Measurements from ENCODE around the gene ALCAM.

The ALCAM gene

GRCh38 chr3:105495021-105495420, 128.3 kb downstream of the ALCAM start:
- H3K9me2 ChIP-seq (replicated peaks; ENCODE audit: insufficient read depth, low read length): no peaks in the 10 kb centered on the region
- H3K27me3 ChIP-seq (replicated peaks; ENCODE audit: insufficient read depth, low read length): no peaks in the 10 kb centered on the region
- H3K4me1 ChIP-seq (ENCODE audit: low read length): no peaks in the 10 kb centered on the region
- H3K27ac ChIP-seq (ENCODE audit: low read length): no peak overlapping the region
- no peaks in the 10 kb centered on the region for H3K36me3 ChIP-seq (replicated peaks; ENCODE audit: insufficient read depth, low read length)
- TF ChIP-seq EZH2phosphoT487 (IDR thresholded peaks at IDR 0.05; ENCODE audit: low read length): no peak
- TF ChIP-seq CTCF (IDR thresholded peaks at IDR 0.05; ENCODE audit: low read length): no peak
- no peak overlapping the region for H3K9ac ChIP-seq (ENCODE audit: low read length)
- no peak overlapping the region for H2AFZ ChIP-seq (ENCODE audit: low read length)
- no peaks in the 10 kb centered on the region for H3F3A ChIP-seq (ENCODE audit: insufficient read depth, low read length)
- H4K20me1 ChIP-seq (ENCODE audit: insufficient read depth, low read length): no peaks in the 10 kb centered on the region
- no peaks in the 10 kb centered on the region for H3K79me2 ChIP-seq (ENCODE audit: low read length)
- no peak overlapping the region for H3K4me2 ChIP-seq (ENCODE audit: low read depth, low read length)
- no peaks in the 10 kb centered on the region for H3K9me3 ChIP-seq (replicated peaks; ENCODE audit: insufficient read depth, low read length)
- no peak overlapping the region for H3K4me3 ChIP-seq (ENCODE audit: low read length)
- no peak for DNase-seq

- H3K9me3 ChIP-seq (replicated peaks; ENCODE audit: insufficient read depth, low read length): no peaks in the 10 kb centered on the region
- H3K9ac ChIP-seq (ENCODE audit: low read length): no peak overlapping the region
- H3K79me2 ChIP-seq (ENCODE audit: low read length): no peaks in the 10 kb centered on the region
- H3K4me3 ChIP-seq (ENCODE audit: low read length): no peak overlapping the region
- TF ChIP-seq EZH2 (optimal IDR thresholded peaks at IDR 0.05; ENCODE audit: low read depth, low read length): no peak
- TF ChIP-seq EZH2phosphoT487 (IDR thresholded peaks at IDR 0.05; ENCODE audit: low read length): no peak
- no peak for TF ChIP-seq CTCF (IDR thresholded peaks at IDR 0.05; ENCODE audit: low read length)
- H3K9me2 ChIP-seq (replicated peaks; ENCODE audit: insufficient read depth, low read length): no peaks in the 10 kb centered on the region
- no peak overlapping the region for H3K4me2 ChIP-seq (ENCODE audit: low read depth, low read length)
- no peak for DNase-seq
- no peak overlapping the region for H3K27ac ChIP-seq (ENCODE audit: low read length)
- no peaks in the 10 kb centered on the region for H3F3A ChIP-seq (ENCODE audit: insufficient read depth, low read length)
- no peaks in the 10 kb centered on the region for H3K36me3 ChIP-seq (replicated peaks; ENCODE audit: insufficient read depth, low read length)
- no peaks in the 10 kb centered on the region for H3K4me1 ChIP-seq (ENCODE audit: low read length)
- H2AFZ ChIP-seq (ENCODE audit: low read length): no peak overlapping the region
- no peaks in the 10 kb centered on the region for H3K27me3 ChIP-seq (replicated peaks; ENCODE audit: insufficient read depth, low read length)
- no peaks in the 10 kb centered on the region for H4K20me1 ChIP-seq (ENCODE audit: insufficient read depth, low read length)
Observed at GRCh38 chr3:105496343-105496742, 129.6 kb downstream of the ALCAM start.

GRCh38 chr3:105497386-105497785, 130.7 kb downstream of the ALCAM start:
- no peaks in the 10 kb centered on the region for H3K79me2 ChIP-seq (ENCODE audit: low read length)
- no peaks in the 10 kb centered on the region for H3K9me2 ChIP-seq (replicated peaks; ENCODE audit: insufficient read depth, low read length)
- H3K27me3 ChIP-seq (replicated peaks; ENCODE audit: insufficient read depth, low read length): no peaks in the 10 kb centered on the region
- H3K36me3 ChIP-seq (replicated peaks; ENCODE audit: insufficient read depth, low read length): no peaks in the 10 kb centered on the region
- H3K9ac ChIP-seq (ENCODE audit: low read length): no peak overlapping the region
- no peaks in the 10 kb centered on the region for H3K4me1 ChIP-seq (ENCODE audit: low read length)
- no peaks in the 10 kb centered on the region for H3F3A ChIP-seq (ENCODE audit: insufficient read depth, low read length)
- no peak overlapping the region for H3K4me3 ChIP-seq (ENCODE audit: low read length)
- no peaks in the 10 kb centered on the region for H4K20me1 ChIP-seq (ENCODE audit: insufficient read depth, low read length)
- no peak overlapping the region for H3K27ac ChIP-seq (ENCODE audit: low read length)
- H3K4me2 ChIP-seq (ENCODE audit: low read depth, low read length): no peak overlapping the region
- no peaks in the 10 kb centered on the region for H3K9me3 ChIP-seq (replicated peaks; ENCODE audit: insufficient read depth, low read length)
- no peak for DNase-seq
- TF ChIP-seq CTCF (IDR thresholded peaks at IDR 0.05; ENCODE audit: low read length): no peak
- no peak for TF ChIP-seq EZH2 (optimal IDR thresholded peaks at IDR 0.05; ENCODE audit: low read depth, low read length)
- TF ChIP-seq EZH2phosphoT487 (IDR thresholded peaks at IDR 0.05; ENCODE audit: low read length): no peak
- no peak overlapping the region for H2AFZ ChIP-seq (ENCODE audit: low read length)
